Esophagus squamous epithelium (tissue), 5 donors: Measurements from ENCODE around the gene BLTP2. TPM values are rescaled to one million over a fixed set of nuclear protein-coding genes. Genes with fewer than 3 reads are reported as not detected.
A peak's percentile ranks its signal among the peaks of the same experiment; 100 is the strongest.
"Not testable (repeated sequence)": the region's sequence is repeated elsewhere in the genome, so short reads cannot be mapped to it uniquely, and the experiment has no call there.

Experiments
- DNase-seq: peaks from one replicate; lab custom pipeline; 2025; lab: John Stamatoyannopoulos, UW
- H3K27ac ChIP-seq, 4 donors: fragments of 200-600 bp; sonication (generic); one replicate each; pipeline ENCODE4 v1.5.1; 2016 to 2019; ENCODE audit warnings: mild to moderate bottlenecking in 1 of 4
- H3K27me3 ChIP-seq, 4 donors: fragments of 200-600 bp; sonication (generic); 1 replicate in 3 of 4; 2 replicates in 1 of 4; pipeline versions ENCODE4 v1.5.1 to v1.6.0; 2017 to 2021; ENCODE audit warnings: antibody characterized with exemption in 1 of 4
- H3K36me3 ChIP-seq, 3 donors: fragments of 200-600 bp; sonication (generic); one replicate each; pipeline ENCODE4 v1.5.1; 2016 to 2019
- H3K4me1 ChIP-seq, 3 donors: fragments of 200-600 bp; sonication (generic); one replicate each; pipeline ENCODE4 v1.5.1; 2017 to 2019
- H3K4me3 ChIP-seq, 4 donors: fragments of 200-600 bp; sonication (generic); 1 replicate in 3 of 4; 2 replicates in 1 of 4; pipeline ENCODE4 v1.5.1; 2016 to 2019; ENCODE audit warnings: mild to moderate bottlenecking in 2 of 4, moderate library complexity in 1 of 4
- H3K9me3 ChIP-seq, 3 donors: fragments of 200-600 bp; sonication (generic); one replicate each; pipeline ENCODE4 v1.5.1; 2016 to 2019
- POLR2A ChIP-seq, 4 donors: fragments of 450-650 bp; IDR thresholded peaks; one replicate each; pipeline ENCODE4 v1.6.1; 2017; ENCODE audit warnings: antibody characterized with exemption in 4 of 4, mild to moderate bottlenecking in 4 of 4, moderate library complexity in 3 of 4
- WGBS, 2 donors: methylation state at CpG; one replicate each; pipeline ENCODE4 v1.1.5; 2018; 5-methylcytosine and 5-hydroxymethylcytosine counted together
- intact Hi-C: fragments of 100-400 bp; cut with DNase I; formaldehyde crosslinking; loops from one replicate; pipeline ENCODE4 v1.15.0; 2022
- total RNA-seq, 4 donors: library from RNA; depleted of rRNA; stranded (reverse); fragments of >200 nt; gene quantifications; one replicate each; pipeline ENCODE4 v1.1.0, GENCODE V29; 2016
- TF ChIP-seq, protein P1 (sequence below), 6 experiments: fragments of 450-650 bp in 4 of 6; fragments of 200-600 bp in 2 of 6; sonication (generic) in 2 of 6; IDR thresholded peaks; one replicate each; pipeline ENCODE4 v1.5.1; 2016 to 2019; ENCODE audit warnings: antibody characterized with exemption in 6 of 6, mild to moderate bottlenecking in 4 of 6, moderate library complexity in 4 of 6
- donor health status: DM: yes; HTN: yes; CAD: no.

The BLTP2 gene
- total RNA-seq, 4 donors from 2014 or later, result 37.4 to 81.8 (median 75.5) TPM

- WGBS, 2 donors, result 85 to 86% methylated on average over 8 of the region's 8 CpGs
- Histone ChIP-seq H3K27ac (no peak overlapping the region), H3K9me3 (no peaks in the 10 kb centered on the region), H3K27me3 (no peaks in the 10 kb centered on the region), H3K4me3 (no peak overlapping the region), H3K4me1 (no peaks in the 10 kb centered on the region), H3K36me3 (peaks cover 7 to 57% (median 11%) of the 10 kb centered on the region in 3 donors)
- DNase-seq, result no peak
- intact Hi-C loops, result loop anchor here (10.0 kb wide), 1 partner anchor 116 kb away; no protein-coding TSS in a partner anchor
- TF ChIP-seq, protein P1, sequence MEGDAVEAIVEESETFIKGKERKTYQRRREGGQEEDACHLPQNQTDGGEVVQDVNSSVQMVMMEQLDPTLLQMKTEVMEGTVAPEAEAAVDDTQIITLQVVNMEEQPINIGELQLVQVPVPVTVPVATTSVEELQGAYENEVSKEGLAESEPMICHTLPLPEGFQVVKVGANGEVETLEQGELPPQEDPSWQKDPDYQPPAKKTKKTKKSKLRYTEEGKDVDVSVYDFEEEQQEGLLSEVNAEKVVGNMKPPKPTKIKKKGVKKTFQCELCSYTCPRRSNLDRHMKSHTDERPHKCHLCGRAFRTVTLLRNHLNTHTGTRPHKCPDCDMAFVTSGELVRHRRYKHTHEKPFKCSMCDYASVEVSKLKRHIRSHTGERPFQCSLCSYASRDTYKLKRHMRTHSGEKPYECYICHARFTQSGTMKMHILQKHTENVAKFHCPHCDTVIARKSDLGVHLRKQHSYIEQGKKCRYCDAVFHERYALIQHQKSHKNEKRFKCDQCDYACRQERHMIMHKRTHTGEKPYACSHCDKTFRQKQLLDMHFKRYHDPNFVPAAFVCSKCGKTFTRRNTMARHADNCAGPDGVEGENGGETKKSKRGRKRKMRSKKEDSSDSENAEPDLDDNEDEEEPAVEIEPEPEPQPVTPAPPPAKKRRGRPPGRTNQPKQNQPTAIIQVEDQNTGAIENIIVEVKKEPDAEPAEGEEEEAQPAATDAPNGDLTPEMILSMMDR (IDR thresholded peaks at IDR 0.05), result no peak
- TF ChIP-seq POLR2A (IDR thresholded peaks at IDR 0.05), result no peak
These were observed 34.6 kb downstream of the BLTP2 start for GRCh38 chr17:28610376-28610775.

- intact Hi-C loops, DNase-seq: not testable (repeated sequence)
These were observed 40.9 kb downstream of the BLTP2 start for GRCh38 chr17:28604031-28604430.

DNA sequence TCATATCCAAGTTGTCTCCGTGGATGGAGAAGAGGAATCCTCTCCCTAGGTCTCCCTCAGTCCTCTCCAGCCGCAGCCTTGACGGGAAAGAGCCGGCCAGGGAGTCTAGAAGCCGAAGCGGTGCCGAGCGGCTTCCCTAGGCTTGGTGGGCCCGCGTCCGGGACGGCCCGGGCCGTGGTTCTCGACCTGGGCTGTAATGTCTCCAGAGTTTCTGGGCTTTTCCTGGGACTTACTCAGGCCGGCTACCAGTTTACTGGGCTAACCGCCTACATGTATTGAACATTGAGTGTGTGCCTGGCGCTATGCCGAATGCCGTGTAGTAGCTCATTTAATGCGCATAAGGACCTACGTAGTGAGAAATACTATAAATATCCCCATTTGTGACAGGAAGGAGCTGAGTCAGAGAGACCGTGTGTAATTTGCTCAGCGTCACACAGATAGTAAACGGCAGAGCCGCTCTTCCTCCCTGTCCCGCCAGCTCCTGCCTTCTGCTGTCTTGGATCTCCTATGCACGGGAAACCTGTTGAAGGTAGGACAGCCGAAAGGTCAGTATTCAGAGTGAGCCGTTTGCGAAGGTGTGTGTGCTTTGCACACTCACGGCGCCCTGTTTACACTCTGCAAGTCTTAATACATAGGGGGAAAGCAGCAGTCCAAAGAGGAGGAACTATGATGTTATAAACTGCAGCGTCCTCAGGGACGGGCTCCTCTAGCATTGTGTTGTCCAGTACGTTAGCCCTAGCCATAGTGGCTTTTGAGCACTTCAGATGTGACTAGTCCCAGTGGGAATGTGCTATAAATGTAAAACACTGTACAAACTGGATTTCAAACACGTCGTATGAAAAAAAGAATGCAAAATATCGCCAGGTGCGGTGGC, 45.4 kb downstream of the BLTP2 start:
- Histone ChIP-seq H3K27ac (peak overlapping the region; percentile 93 to 98 (median 96)), H3K9me3 (no peaks in the 10 kb centered on the region), H3K4me3 (peak overlapping the region; percentile 52 to 83 (median 72)), H3K27me3 (no peaks in the 10 kb centered on the region), H3K36me3 (no peaks in the 10 kb centered on the region), H3K4me1 (peaks cover 13 to 29% (median 18%) of the 10 kb centered on the region in 3 donors)
- TF ChIP-seq POLR2A (IDR thresholded peaks at IDR 0.05), result no peak
- TF ChIP-seq, protein P1 (IDR thresholded peaks at IDR 0.05), result no peak
- 7 to 9% methylated on average over 21 to 31 of the region's 40 CpGs for WGBS, 2 donors
- DNase-seq, result no peak
- intact Hi-C loops, result no loop called here

More at GRCh38 chr17:28604031-28604430, 40.9 kb downstream of the BLTP2 start:
- no CpG with 5 or more reads among the region's 31 CpGs for WGBS, 2 donors
- H3K9me3 ChIP-seq, H3K4me3 ChIP-seq, H3K27ac ChIP-seq, H3K36me3 ChIP-seq, H3K27me3 ChIP-seq: not testable (repeated sequence)
- peaks cover 4 to 12% (median 8%) of the 10 kb centered on the region in 3 donors for H3K4me1 ChIP-seq

DNA sequence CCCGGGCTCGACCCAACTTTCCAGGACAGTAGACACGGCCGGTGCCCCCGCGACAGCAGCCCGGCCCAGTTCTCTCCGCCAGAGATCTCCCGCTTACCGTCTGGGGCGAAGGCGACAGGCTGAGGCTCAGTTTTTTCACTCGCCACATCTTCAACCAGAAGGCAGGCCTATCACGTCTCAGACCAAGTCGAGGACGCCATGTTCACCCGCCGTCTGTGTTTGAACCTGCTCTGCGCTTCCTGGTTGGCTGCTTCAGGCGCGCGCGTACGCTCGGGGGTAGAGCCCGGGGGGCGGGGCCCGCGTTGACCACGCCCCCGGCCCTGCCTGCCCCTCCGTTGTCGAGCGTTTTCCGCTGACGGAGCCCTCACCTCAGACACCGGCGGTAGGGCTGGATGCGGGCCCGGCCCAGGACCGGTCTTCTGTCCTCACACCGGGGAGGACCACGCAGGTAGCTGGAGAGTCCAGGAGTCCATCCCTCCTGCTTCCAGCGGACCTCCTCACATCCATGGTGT, 46.1 kb downstream of the BLTP2 start, which contains the start of gene SPAG5:
SPAG5 (minus strand) TSS at position 227 of the 512 bp plus-strand sequence; CDS start at position 148, 79 bp downstream.
- Histone ChIP-seq H3K27me3 (no peaks in the 10 kb centered on the region), H3K27ac (peak within 1 kb of the TSS; percentile 93 to 98 (median 96)), H3K4me1 (peaks cover 13 to 29% (median 18%) of the 10 kb centered on the region in 3 donors), H3K9me3 (no peaks in the 10 kb centered on the region), H3K4me3 (peak within 1 kb of the TSS; percentile 52 to 83 (median 72)), H3K36me3 (no peaks in the 10 kb centered on the region)
- WGBS, 2 donors, result 0% methylated on average over 14 to 18 of the region's 44 CpGs
- intact Hi-C loops, result no loop called here
- DNase-seq, result peak; percentile 66
- TF ChIP-seq, protein P1 (IDR thresholded peaks at IDR 0.05), result no peak
- peak in 3 of 4 donors; percentile 84 to 95 (median 92) for TF ChIP-seq POLR2A (IDR thresholded peaks at IDR 0.05)

- Histone ChIP-seq H3K27ac (peak overlapping the region; percentile 93 to 98 (median 96)), H3K4me3 (peak overlapping the region; percentile 52 to 83 (median 72)), H3K27me3 (no peaks in the 10 kb centered on the region), H3K36me3 (peaks cover 0 to under 1% (median under 1%) of the 10 kb centered on the region in 3 donors), H3K9me3 (no peaks in the 10 kb centered on the region), H3K4me1 (peaks cover 13 to 29% (median 18%) of the 10 kb centered on the region in 3 donors)
- WGBS, 2 donors, result 3 to 6% methylated on average over 9 to 15 of the region's 17 CpGs
- no peak for DNase-seq
- TF ChIP-seq POLR2A (IDR thresholded peaks at IDR 0.05), result no peak
- TF ChIP-seq, protein P1 (IDR thresholded peaks at IDR 0.05), result no peak
- intact Hi-C loops, result no loop called here
These were observed 46.6 kb downstream of the BLTP2 start for GRCh38 chr17:28598389-28598788.
